IMR-90 (cell line): Measurements from ENCODE around the gene GZMM. TPM values are rescaled to one million over a fixed set of nuclear protein-coding genes. Genes with fewer than 3 reads are reported as not detected.

Source experiments
- ATAC-seq: fragments of 200-7000 bp; cut with Tn5 transposase; 2 replicates; pipeline ENCODE4 v1.9.1; 2020; ENCODE audit warnings: low read depth, mild to moderate bottlenecking, moderate library complexity
- BruUV-seq: library from RNA; stranded (reverse); fragments of 400-500 nt; replicated peaks from 2 replicates; lab custom pipeline; 2021; lab: Mats Ljungman, UMichigan
- CTCF ChIA-PET: fragments of 300-600 bp; formaldehyde crosslinking; extraction: SDS; loops from one replicate; lab custom pipeline; 2021; ENCODE audit warnings: antibody characterized with exemption; lab: Yijun Ruan, JAX
- POLR2A ChIA-PET: fragments of 300-600 bp; sonication (Branson Sonifier 250); formaldehyde crosslinking; loops from one replicate; lab custom pipeline; 2022; ENCODE audit warnings: antibody characterized with exemption; ENCODE audit not compliant: unreplicated experiment; lab: Charles Lee
- DNase-seq: peaks from one replicate; pipeline ENCODE4 v3.0.0; 2013
- H2AFZ ChIP-seq: replicated peaks from 2 replicates; pipeline ENCODE3; 2013; ENCODE audit warnings: low read length, mild to moderate bottlenecking; ENCODE audit not compliant: poor library complexity
- H2AK5ac ChIP-seq: 2 replicates; pipeline ENCODE4 v1.6.1; 2013; ENCODE audit warnings: low read depth, low read length, inconsistent platforms
- H2AK9ac ChIP-seq: replicated peaks from 2 replicates; pipeline ENCODE3; 2013; ENCODE audit warnings: mild to moderate bottlenecking, low read depth, low read length, moderate library complexity; ENCODE audit not compliant: poor library complexity
- H2BK120ac ChIP-seq: 2 replicates; pipeline ENCODE4 v1.6.1; 2013; ENCODE audit warnings: low read depth, low read length, inconsistent platforms
- H2BK15ac ChIP-seq: 3 replicates; pipeline ENCODE4 v1.6.1; 2013; ENCODE audit warnings: low read depth, low read length, inconsistent platforms
- H2BK20ac ChIP-seq: 2 replicates; pipeline ENCODE4 v1.6.1; 2013; ENCODE audit warnings: low read depth, mild to moderate bottlenecking, inconsistent platforms, low read length, moderate library complexity
- H2BK5ac ChIP-seq: 2 replicates; pipeline ENCODE4 v1.6.1; 2013; ENCODE audit warnings: mild to moderate bottlenecking, low read depth, low read length, inconsistent platforms; ENCODE audit not compliant: poor library complexity, severe bottlenecking
- H3K14ac ChIP-seq: replicated peaks from 2 replicates; pipeline ENCODE4 v1.6.1; 2013; ENCODE audit warnings: low read depth, low read length, inconsistent platforms
- H3K18ac ChIP-seq: 2 replicates; pipeline ENCODE4 v1.6.1; 2013; ENCODE audit warnings: low read depth, low read length, control low read depth
- H3K23ac ChIP-seq: 2 replicates; pipeline ENCODE4 v1.6.1; 2013; ENCODE audit warnings: low read depth, low read length, inconsistent platforms
- H3K27ac ChIP-seq: 2 replicates; pipeline ENCODE4 v1.5.1; 2013; ENCODE audit warnings: mild to moderate bottlenecking, control low read depth, low read length; ENCODE audit not compliant: insufficient read depth
- H3K27me3 ChIP-seq: 2 replicates; pipeline ENCODE4 v1.6.1; 2013; ENCODE audit warnings: low read length; ENCODE audit not compliant: control insufficient read depth, insufficient read depth
- H3K36me3 ChIP-seq: 2 replicates; pipeline ENCODE4 v1.6.1; 2013; ENCODE audit warnings: low read length, mixed read lengths; ENCODE audit not compliant: control insufficient read depth, insufficient read depth
- H3K4ac ChIP-seq: 2 replicates; pipeline ENCODE4 v1.6.1; 2013; ENCODE audit warnings: low read depth, low read length, inconsistent platforms
- H3K4me1 ChIP-seq: 2 replicates; pipeline ENCODE4 v1.6.1; 2013; ENCODE audit warnings: low read length, mixed read lengths; ENCODE audit not compliant: control insufficient read depth, insufficient read depth
- H3K4me2 ChIP-seq: 2 replicates; pipeline ENCODE4 v1.6.1; 2013; ENCODE audit warnings: low read depth, mild to moderate bottlenecking, control low read depth, low read length, moderate library complexity
- H3K4me3 ChIP-seq: 2 replicates; pipeline ENCODE4 v1.5.1; 2013; ENCODE audit warnings: low read depth, mild to moderate bottlenecking, control low read depth, low read length, moderate library complexity; ENCODE audit not compliant: insufficient read depth
- H3K56ac ChIP-seq: 2 replicates; pipeline ENCODE4 v1.6.1; 2013; ENCODE audit warnings: low read length, inconsistent platforms; ENCODE audit not compliant: insufficient read depth; ENCODE audit errors: extremely low read depth
- H3K79me1 ChIP-seq, 2 experiments: 2 replicates each; pipeline ENCODE4 v1.6.1; 2013; ENCODE audit warnings: low read length in 2 of 2, inconsistent platforms in 1 of 2, low read depth in 1 of 2
- H3K9ac ChIP-seq: 2 replicates; pipeline ENCODE4 v1.6.1; 2013; ENCODE audit warnings: low read depth, low read length, control low read depth
- H3K9me1 ChIP-seq: 2 replicates; pipeline ENCODE4 v1.6.1; 2013; ENCODE audit warnings: low read length, inconsistent platforms; ENCODE audit not compliant: insufficient read depth
- H3K9me3 ChIP-seq: 2 replicates; pipeline ENCODE4 v1.6.1; 2013; ENCODE audit warnings: low read length; ENCODE audit not compliant: control insufficient read depth, insufficient read depth
- H4K20me1 ChIP-seq: 2 replicates; pipeline ENCODE4 v1.6.1; 2013; ENCODE audit warnings: low read length, inconsistent platforms; ENCODE audit not compliant: insufficient read depth
- H4K5ac ChIP-seq: 2 replicates; pipeline ENCODE4 v1.6.1; 2013; ENCODE audit warnings: mild to moderate bottlenecking, low read depth, low read length, control low read depth
- H4K8ac ChIP-seq, 2 experiments: 2 replicates each; pipeline ENCODE4 v1.6.1; 2013; ENCODE audit warnings: low read depth in 2 of 2, low read length in 2 of 2, control low read depth in 1 of 2, inconsistent platforms in 1 of 2
- H4K91ac ChIP-seq: 2 replicates; pipeline ENCODE4 v1.6.1; 2013; ENCODE audit warnings: low read depth, low read length, inconsistent platforms; ENCODE audit not compliant: insufficient read depth
- BHLHE40 ChIP-seq: fragments of 150-350 bp; IDR thresholded peaks from 2 replicates; pipeline ENCODE4 v1.6.1; 2016; ENCODE audit warnings: mild to moderate bottlenecking, low read depth, low read length
- CEBPB ChIP-seq: IDR thresholded peaks from 2 replicates; pipeline ENCODE4 v1.6.1; 2012; ENCODE audit warnings: low read depth, low read length, improper control_type of control experiment
- CHD1 ChIP-seq: IDR thresholded peaks from 2 replicates; pipeline ENCODE4 v1.6.1; 2012; ENCODE audit warnings: low read depth, low read length, improper control_type of control experiment
- CTCF ChIP-seq: conservative IDR thresholded peaks from 2 replicates; pipeline ENCODE4 v1.5.1; 2012; ENCODE audit warnings: mild to moderate bottlenecking, low read depth, low read length, improper control_type of control experiment
- MAFK ChIP-seq: IDR thresholded peaks from 2 replicates; pipeline ENCODE4 v1.6.1; 2012; ENCODE audit warnings: low read depth, low read length, improper control_type of control experiment
- MAZ ChIP-seq: IDR thresholded peaks from 2 replicates; pipeline ENCODE4 v1.6.1; 2012; ENCODE audit warnings: low read depth, mild to moderate bottlenecking, low read length, improper control_type of control experiment, moderate library complexity, borderline replicate concordance
- MXI1 ChIP-seq: IDR thresholded peaks from 2 replicates; pipeline ENCODE4 v1.6.1; 2012; ENCODE audit warnings: low read depth, mild to moderate bottlenecking, low read length, moderate library complexity, borderline replicate concordance
- NFE2L2 ChIP-seq: fragments of 150-350 bp; IDR thresholded peaks from 2 replicates; pipeline ENCODE4 v1.6.1; 2016; ENCODE audit warnings: low read depth, mild to moderate bottlenecking, low read length
- POLR2A ChIP-seq: IDR thresholded peaks from 2 replicates; pipeline ENCODE4 v1.6.1; 2012; ENCODE audit warnings: mild to moderate bottlenecking, low read depth, low read length
- RAD21 ChIP-seq: IDR thresholded peaks from 2 replicates; pipeline ENCODE4 v1.6.1; 2012; ENCODE audit warnings: low read length, improper control_type of control experiment
- RCOR1 ChIP-seq: IDR thresholded peaks from 2 replicates; pipeline ENCODE4 v1.6.1; 2012; ENCODE audit warnings: mild to moderate bottlenecking, low read length, improper control_type of control experiment; ENCODE audit not compliant: insufficient replicate concordance
- RFX5 ChIP-seq: IDR thresholded peaks from 2 replicates; pipeline ENCODE4 v1.8.0; 2012; ENCODE audit warnings: low read depth, mild to moderate bottlenecking, low read length, moderate library complexity
- SMC3 ChIP-seq: fragments of 150-350 bp; IDR thresholded peaks from 2 replicates; pipeline ENCODE4 v1.6.1; 2016; ENCODE audit warnings: low read depth, mild to moderate bottlenecking, antibody characterized with exemption, low read length, moderate library complexity
- WGBS, 2 experiments: methylation state at CpG; one replicate each; pipeline versions ENCODE4 v1.1.5 to v1.1.7; 2013; ENCODE audit warnings: missing lambda C conversion rate in 2 of 2; ENCODE audit not compliant: insufficient read length in 1 of 2; ENCODE audit errors: extremely low coverage in 2 of 2; 5-methylcytosine and 5-hydroxymethylcytosine counted together
- dilution Hi-C: fragments of 300-500 bp; cut with HindIII; formaldehyde crosslinking; loops from one replicate; pipeline ENCODE4 v1.14.3; 2018; ENCODE audit warnings: low sequenced_read_pairs; ENCODE audit not compliant: unreplicated experiment
- in situ Hi-C: fragments of 300-500 bp; cut with MboI; formaldehyde crosslinking; loops from 3 replicates; pipeline ENCODE4 v1.14.3; 2019; ENCODE audit warnings: low sequenced_read_pairs, inconsistent platforms, mixed read lengths
- intact Hi-C: fragments of 100-400 bp; cut with micrococcal nuclease; formaldehyde crosslinking; loops from 2 replicates; pipeline ENCODE4 v1.10.0; 2022
- polyA plus RNA-seq, 3 experiments: library from polyadenylated mRNA; depleted of rRNA; stranded (reverse); fragments of >200 nt; gene quantifications; 2 replicates each; pipeline ENCODE4 v1.2.3, GENCODE V29; 2012; ENCODE audit warnings: low replicate concordance in 1 of 3
- total RNA-seq: library from RNA; depleted of rRNA; stranded (reverse); fragments of >200 nt; gene quantifications from 2 replicates; pipeline ENCODE4 v1.2.3, GENCODE V29; 2012
- TF ChIP-seq, protein P1 (sequence below): fragments of 150-350 bp; IDR thresholded peaks from 2 replicates; pipeline ENCODE4 v1.6.1; 2016; ENCODE audit warnings: low read depth, mild to moderate bottlenecking, low read length, moderate library complexity, borderline replicate concordance
- TF ChIP-seq, protein P2 (sequence below): fragments of 150-350 bp; IDR thresholded peaks from 2 replicates; pipeline ENCODE4 v1.6.1; 2017; ENCODE audit warnings: mild to moderate bottlenecking, antibody characterized with exemption, low read length, low read depth

GZMM gene
- total and polyA plus RNA-seq, 2 of the 4 experiments (the other 2 are of a cell fraction) = 0.24 TPM; not detected in 1

DNA sequence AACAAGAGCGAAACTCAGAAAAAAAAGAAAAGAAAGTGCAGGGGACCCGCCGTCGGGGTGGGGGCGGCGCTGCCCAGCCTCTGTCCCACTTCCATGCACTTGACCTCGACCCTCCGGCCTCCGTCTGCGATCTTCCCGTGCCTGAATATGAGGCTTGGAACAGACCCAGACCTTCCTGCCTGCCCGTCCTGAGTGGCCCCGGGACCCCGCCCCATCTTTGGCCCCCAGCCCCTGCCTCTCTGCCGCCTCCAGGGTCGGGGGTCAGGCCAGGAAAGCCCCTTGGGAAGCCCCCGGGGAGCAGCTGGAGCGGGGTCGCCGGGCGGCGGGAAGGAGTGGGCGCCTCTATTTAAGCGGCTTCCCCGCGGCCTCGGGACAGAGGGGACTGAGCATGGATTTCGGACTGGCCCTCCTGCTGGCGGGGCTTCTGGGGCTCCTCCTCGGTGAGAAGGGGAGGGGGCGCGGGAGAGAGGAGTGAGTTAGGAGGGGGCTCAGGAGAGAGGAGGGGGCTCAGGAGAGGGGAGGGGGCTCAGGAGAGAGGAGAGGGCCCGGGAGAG lies 47.7 kb upstream of the GZMM start, which contains the start of gene MADCAM1:
Gene MADCAM1, plus strand, starts transcription at position 375 of the 554 bp plus-strand sequence. Its CDS starts 14 bp downstream, at position 389.
- Histone ChIP-seq H2BK20ac (no peak within 1 kb of the TSS), H3K56ac (no peak within 1 kb of the TSS), H2AK5ac (no peak within 1 kb of the TSS), H3K27ac (no peak within 1 kb of the TSS), H3K4me2 (no peak within 1 kb of the TSS), H3K18ac (no peak within 1 kb of the TSS), H3K9me1 (no peaks in the 10 kb centered on the region), H3K27me3 (peaks cover 32% of the 10 kb centered on the region), H3K9me3 (no peaks in the 10 kb centered on the region), H4K5ac (no peak within 1 kb of the TSS), H3K4ac (no peak within 1 kb of the TSS), H2BK5ac (no peak within 1 kb of the TSS), H2AFZ (peak within 1 kb of the TSS; percentile 78), H3K23ac (no peak within 1 kb of the TSS), H4K8ac (no peak within 1 kb of the TSS), H3K36me3 (no peaks in the 10 kb centered on the region), H3K14ac (no peak within 1 kb of the TSS), H3K9ac (no peak within 1 kb of the TSS), H4K91ac (no peak within 1 kb of the TSS), H3K4me3 (no peak within 1 kb of the TSS), H3K4me1 (no peaks in the 10 kb centered on the region; the same call in 1 of the 2 replicates), H3K79me1 (no peaks in the 10 kb centered on the region), H2BK15ac (no peak within 1 kb of the TSS), H4K20me1 (no peaks in the 10 kb centered on the region), H2BK120ac (no peak within 1 kb of the TSS), H2AK9ac (peak within 1 kb of the TSS; percentile 55)
- dilution Hi-C loops (no loop called here), in situ Hi-C loops (no loop called here), intact Hi-C loops (no loop called here)
- TF ChIP-seq MXI1 (no peak), POLR2A (no peak), RFX5 (no peak), CTCF (no peak), RCOR1 (no peak), MAFK (no peak), RAD21 (no peak), BHLHE40 (no peak), SMC3 (no peak), CHD1 (no peak), NFE2L2 (no peak), MAZ (no peak), CEBPB (no peak)
- TF ChIP-seq, protein P1, sequence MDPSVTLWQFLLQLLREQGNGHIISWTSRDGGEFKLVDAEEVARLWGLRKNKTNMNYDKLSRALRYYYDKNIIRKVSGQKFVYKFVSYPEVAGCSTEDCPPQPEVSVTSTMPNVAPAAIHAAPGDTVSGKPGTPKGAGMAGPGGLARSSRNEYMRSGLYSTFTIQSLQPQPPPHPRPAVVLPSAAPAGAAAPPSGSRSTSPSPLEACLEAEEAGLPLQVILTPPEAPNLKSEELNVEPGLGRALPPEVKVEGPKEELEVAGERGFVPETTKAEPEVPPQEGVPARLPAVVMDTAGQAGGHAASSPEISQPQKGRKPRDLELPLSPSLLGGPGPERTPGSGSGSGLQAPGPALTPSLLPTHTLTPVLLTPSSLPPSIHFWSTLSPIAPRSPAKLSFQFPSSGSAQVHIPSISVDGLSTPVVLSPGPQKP = no peak
- TF ChIP-seq, protein P2, sequence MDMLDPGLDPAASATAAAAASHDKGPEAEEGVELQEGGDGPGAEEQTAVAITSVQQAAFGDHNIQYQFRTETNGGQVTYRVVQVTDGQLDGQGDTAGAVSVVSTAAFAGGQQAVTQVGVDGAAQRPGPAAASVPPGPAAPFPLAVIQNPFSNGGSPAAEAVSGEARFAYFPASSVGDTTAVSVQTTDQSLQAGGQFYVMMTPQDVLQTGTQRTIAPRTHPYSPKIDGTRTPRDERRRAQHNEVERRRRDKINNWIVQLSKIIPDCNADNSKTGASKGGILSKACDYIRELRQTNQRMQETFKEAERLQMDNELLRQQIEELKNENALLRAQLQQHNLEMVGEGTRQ = no peak
- DNase-seq = no peak
- ChIA-PET CTCF (no interaction called here), POLR2A (no interaction called here)
- 9% methylated on average over 12 of the region's 33 CpGs; no CpG with 5 or more reads in 1 of the 2 experiments for WGBS, 2 experiments
- BruUV-seq = no TSS peak
- no peak for ATAC-seq
